RPMI8226 (cell line): Measurements from ENCODE around the gene MB21D2.
"Not testable (repeated sequence)": the region's sequence is repeated elsewhere in the genome, so short reads cannot be mapped to it uniquely, and the experiment has no call there.

Experiments used
- DNase-seq: peaks from one replicate; pipeline ENCODE4 v3.0.0-alpha.2; 2015

Gene MB21D2

GRCh38 chr3:192851821-192852372, 65.8 kb downstream of the MB21D2 start:
- peak; percentile 71 for DNase-seq

- no peak for DNase-seq
These were observed 67.1 kb downstream of the MB21D2 start for GRCh38 chr3:192850451-192850981.

- DNase-seq, result not testable (repeated sequence)
These were observed 67.8 kb downstream of the MB21D2 start for GRCh38 chr3:192849821-192850220.

- no peak for DNase-seq
These were observed 69.1 kb downstream of the MB21D2 start for GRCh38 chr3:192848371-192849233.

GRCh38 chr3:192847941-192848340, 69.7 kb downstream of the MB21D2 start:
- no peak for DNase-seq

- no peak for DNase-seq
These were observed 72.2 kb downstream of the MB21D2 start for GRCh38 chr3:192845526-192845855.

GRCh38 chr3:192844836-192845525, 72.7 kb downstream of the MB21D2 start:
- no peak for DNase-seq

GRCh38 chr3:192844486-192844765, 73.2 kb downstream of the MB21D2 start:
- no peak for DNase-seq

- DNase-seq, result no peak
These were observed 73.8 kb downstream of the MB21D2 start for GRCh38 chr3:192843723-192844485.

- DNase-seq, result no peak
These were observed 74.5 kb downstream of the MB21D2 start for GRCh38 chr3:192843119-192843518.

GRCh38 chr3:192842711-192843110, 74.9 kb downstream of the MB21D2 start:
- no peak for DNase-seq

- no peak for DNase-seq
These were observed 75.5 kb downstream of the MB21D2 start for GRCh38 chr3:192842138-192842537.

GRCh38 chr3:192841428-192841827, 76.2 kb downstream of the MB21D2 start:
- no peak for DNase-seq

- DNase-seq, result no peak
These were observed 77.4 kb downstream of the MB21D2 start for GRCh38 chr3:192840143-192840836.

- no peak for DNase-seq
These were observed 81.5 kb downstream of the MB21D2 start for GRCh38 chr3:192835818-192836815.

- DNase-seq, result no peak
These were observed 83.2 kb downstream of the MB21D2 start for GRCh38 chr3:192834428-192834827.

- DNase-seq, result no peak
These were observed 84.3 kb downstream of the MB21D2 start for GRCh38 chr3:192833177-192833890.

- DNase-seq, result no peak
These were observed 85.8 kb downstream of the MB21D2 start for GRCh38 chr3:192831801-192832347.

- DNase-seq, result no peak
These were observed 86.5 kb downstream of the MB21D2 start for GRCh38 chr3:192831111-192831644.
